ENCODE measurements around the gene TPRA1.

DNA sequence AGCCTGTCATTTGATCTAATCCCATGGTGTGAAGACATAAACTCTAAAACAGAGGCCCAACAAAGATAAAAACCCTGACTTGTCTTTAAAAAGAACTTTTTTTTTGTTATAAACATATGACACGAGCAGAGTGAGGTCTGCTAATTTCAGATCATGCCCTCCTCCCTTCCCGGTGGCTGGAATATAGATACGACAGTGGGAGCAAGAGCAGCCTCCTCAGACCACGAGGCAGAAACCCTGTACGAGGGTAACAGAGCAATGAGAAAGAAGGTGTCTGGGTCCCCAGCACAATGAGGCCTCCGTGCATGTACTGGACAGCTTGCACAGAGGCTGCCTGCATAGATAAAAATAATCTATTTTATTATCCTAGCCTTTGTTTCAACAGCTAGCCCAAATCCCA is 5.8 kb downstream of the TPRA1 start:
- TF ChIP-seq, protein P1, sequence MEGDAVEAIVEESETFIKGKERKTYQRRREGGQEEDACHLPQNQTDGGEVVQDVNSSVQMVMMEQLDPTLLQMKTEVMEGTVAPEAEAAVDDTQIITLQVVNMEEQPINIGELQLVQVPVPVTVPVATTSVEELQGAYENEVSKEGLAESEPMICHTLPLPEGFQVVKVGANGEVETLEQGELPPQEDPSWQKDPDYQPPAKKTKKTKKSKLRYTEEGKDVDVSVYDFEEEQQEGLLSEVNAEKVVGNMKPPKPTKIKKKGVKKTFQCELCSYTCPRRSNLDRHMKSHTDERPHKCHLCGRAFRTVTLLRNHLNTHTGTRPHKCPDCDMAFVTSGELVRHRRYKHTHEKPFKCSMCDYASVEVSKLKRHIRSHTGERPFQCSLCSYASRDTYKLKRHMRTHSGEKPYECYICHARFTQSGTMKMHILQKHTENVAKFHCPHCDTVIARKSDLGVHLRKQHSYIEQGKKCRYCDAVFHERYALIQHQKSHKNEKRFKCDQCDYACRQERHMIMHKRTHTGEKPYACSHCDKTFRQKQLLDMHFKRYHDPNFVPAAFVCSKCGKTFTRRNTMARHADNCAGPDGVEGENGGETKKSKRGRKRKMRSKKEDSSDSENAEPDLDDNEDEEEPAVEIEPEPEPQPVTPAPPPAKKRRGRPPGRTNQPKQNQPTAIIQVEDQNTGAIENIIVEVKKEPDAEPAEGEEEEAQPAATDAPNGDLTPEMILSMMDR (IDR thresholded peaks at IDR 0.05): no peak
- no peak for TF ChIP-seq POLR2A (IDR thresholded peaks at IDR 0.05)

Measured in testis (tissue), 2 donors.